ENCODE results near the gene AOPEP. TPM values are rescaled to one million over a fixed set of nuclear protein-coding genes. Genes with fewer than 3 reads are reported as not detected.

Gene AOPEP
- total and polyA plus RNA-seq, 12 donors, result 110 to 250 (median 161) TPM

GRCh38 chr9:94909250-94909894 lies 182.9 kb downstream of the AOPEP start:
- Histone ChIP-seq H3K4me3 (no peak overlapping the region), H3K4me1 (peaks cover 0 to 47% (median 24%) of the 10 kb centered on the region in 9 donors), H3K27me3 (no peaks in the 10 kb centered on the region), H3K27ac (peak overlapping the region in 5 of 10 donors; percentile 21 to 64 (median 59)), H3K9me3 (no peaks in the 10 kb centered on the region), H3K36me3 (no peaks in the 10 kb centered on the region)
- ATAC-seq (no peak), DNase-seq (peak in 1 of 2 donors; percentile 2)
- no peak for TF ChIP-seq CTCF (IDR thresholded peaks at IDR 0.05)
- 92 to 98% methylated on average over 12 of the region's 12 CpGs for WGBS, 2 donors
- intact Hi-C loops (cut with DNase I), result no loop called here

GRCh38 chr9:94909965-94910730 lies 183.6 kb downstream of the AOPEP start:
- no peaks in the 10 kb centered on the region for H3K9me3 ChIP-seq
- H3K4me3 ChIP-seq, result no peak overlapping the region
- no peaks in the 10 kb centered on the region for H3K27me3 ChIP-seq
- H3K27ac ChIP-seq, result peak overlapping the region in 2 of 10 donors; percentile 34 to 59
- WGBS, 2 donors, result 96% methylated on average over 20 of the region's 20 CpGs
- no peaks in the 10 kb centered on the region for H3K36me3 ChIP-seq
- intact Hi-C loops (cut with DNase I), result loop anchor here in 1 of 10 donors (5.0 to 10.0 kb wide), 2 partner anchors 33 to 125 kb away; no protein-coding TSS in a partner anchor
- no peak for TF ChIP-seq CTCF (IDR thresholded peaks at IDR 0.05)
- H3K4me1 ChIP-seq, result peaks cover 0 to 51% (median 24%) of the 10 kb centered on the region in 9 donors
- peak in 1 of 8 donors; percentile 46 for ATAC-seq
- peak in 1 of 2 donors; percentile 2 for DNase-seq

GRCh38 chr9:94911211-94911610 lies 184.7 kb downstream of the AOPEP start:
- DNase-seq (peak in 1 of 2 donors; percentile 4), ATAC-seq (no peak)
- Histone ChIP-seq H3K4me1 (peaks cover 0 to 51% (median 24%) of the 10 kb centered on the region in 9 donors), H3K27me3 (no peaks in the 10 kb centered on the region), H3K27ac (peak overlapping the region in 1 of 10 donors; percentile 51), H3K36me3 (no peaks in the 10 kb centered on the region), H3K9me3 (no peaks in the 10 kb centered on the region), H3K4me3 (no peak overlapping the region)
- no peak for TF ChIP-seq CTCF (IDR thresholded peaks at IDR 0.05)
- intact Hi-C loops (cut with DNase I), result loop anchor here in 1 of 10 donors (5.0 to 10.0 kb wide), 2 partner anchors 34 to 126 kb away; no protein-coding TSS in a partner anchor
- WGBS, 2 donors, result 78 to 88% methylated on average over 3 of the region's 3 CpGs

GRCh38 chr9:94911986-94912635 lies 185.6 kb downstream of the AOPEP start:
- Histone ChIP-seq H3K27ac (peak overlapping the region in 2 of 10 donors; percentile 28 to 51), H3K9me3 (no peaks in the 10 kb centered on the region), H3K36me3 (no peaks in the 10 kb centered on the region), H3K27me3 (no peaks in the 10 kb centered on the region), H3K4me3 (no peak overlapping the region), H3K4me1 (peaks cover 0 to 43% (median 24%) of the 10 kb centered on the region in 9 donors)
- peak in 1 of 2 donors; percentile 1 for DNase-seq
- ATAC-seq, result no peak
- intact Hi-C loops (cut with DNase I), result loop anchor here in 1 of 10 donors (5.0 to 10.0 kb wide), 2 partner anchors 35 to 127 kb away; no protein-coding TSS in a partner anchor
- no peak for TF ChIP-seq CTCF (IDR thresholded peaks at IDR 0.05)
- WGBS, 2 donors, result 70 to 84% methylated on average over 11 of the region's 11 CpGs
